Head of caudate nucleus (tissue), 42 donors: Measurements from ENCODE around the gene OR13C3.
"Not testable (repeated sequence)": the region's sequence is repeated elsewhere in the genome, so short reads cannot be mapped to it uniquely, and the experiment has no call there.

Experiments
- DNase-seq, 42 donors: peaks; one replicate each; pipeline versions ENCODE4 v3.0.0 to v3.0.0-alpha.2; 2020 to 2021; ENCODE audit warnings: mixed read lengths in 7 of 42
- intact Hi-C: fragments of 100-400 bp; cut with DNase I; formaldehyde crosslinking; loops from one replicate; pipeline ENCODE4 v1.15.0; 2022

Gene OR13C3

GRCh38 chr9:104536756-104537155 is at the start of gene OR13C3:
Gene OR13C3 (minus strand): TSS chr9:104536856. CDS start chr9:104536723, 133 bp downstream.
- no peak for DNase-seq
- intact Hi-C loops = no loop called here

- intact Hi-C loops = no loop called here
- no peak for DNase-seq
Measured at GRCh38 chr9:104580562-104580961, 43.9 kb upstream of the OR13C3 start.

GRCh38 chr9:104577263-104577662 is 40.6 kb upstream of the OR13C3 start:
- intact Hi-C loops = no loop called here
- DNase-seq = no peak

GRCh38 chr9:104575456-104575855 is 38.8 kb upstream of the OR13C3 start:
- intact Hi-C loops = no loop called here
- DNase-seq = no peak

GRCh38 chr9:104572612-104573011 is 36.0 kb upstream of the OR13C3 start:
- intact Hi-C loops = no loop called here
- no peak for DNase-seq

- intact Hi-C loops = no loop called here
- DNase-seq = no peak
Measured at GRCh38 chr9:104568868-104569267, 32.2 kb upstream of the OR13C3 start, which contains the start of gene OR13C8. Gene OR13C8 (plus strand): TSS chr9:104569168. CDS start chr9:104569168, 0 bp downstream.

- no peak for DNase-seq
- intact Hi-C loops = no loop called here
Measured at GRCh38 chr9:104564358-104564757, 27.7 kb upstream of the OR13C3 start.

GRCh38 chr9:104556830-104557634 is 20.4 kb upstream of the OR13C3 start:
- intact Hi-C loops = no loop called here

GRCh38 chr9:104555521-104555920 is 18.9 kb upstream of the OR13C3 start:
- intact Hi-C loops = no loop called here
- no peak for DNase-seq

More at GRCh38 chr9:104556830-104557634, 20.4 kb upstream of the OR13C3 start:
- no peak for DNase-seq

GRCh38 chr9:104553261-104553660 is 16.6 kb upstream of the OR13C3 start:
- intact Hi-C loops = no loop called here
- no peak for DNase-seq

- DNase-seq = no peak
- intact Hi-C loops = no loop called here
Measured at GRCh38 chr9:104544644-104545043, 8.0 kb upstream of the OR13C3 start.

- intact Hi-C loops = no loop called here
- DNase-seq = no peak
Measured at GRCh38 chr9:104539275-104539674, 2.6 kb upstream of the OR13C3 start.

- intact Hi-C loops = no loop called here
- no peak for DNase-seq
Measured at GRCh38 chr9:104527109-104527508, 9.5 kb downstream of the OR13C3 start, which contains the start of gene OR13C4. Gene OR13C4 (minus strand): TSS chr9:104527209. CDS start chr9:104527209, 0 bp downstream.

GRCh38 chr9:104520241-104520640 is 16.4 kb downstream of the OR13C3 start:
- intact Hi-C loops, DNase-seq: not testable (repeated sequence)

GRCh38 chr9:104514901-104515300 is 21.8 kb downstream of the OR13C3 start:
- intact Hi-C loops = no loop called here
- DNase-seq = no peak

- no peak for DNase-seq
- intact Hi-C loops = no loop called here
Measured at GRCh38 chr9:104506565-104506964, 30.1 kb downstream of the OR13C3 start.

GRCh38 chr9:104503963-104504362 is 32.7 kb downstream of the OR13C3 start, which contains the start of gene OR13F1:
Gene OR13F1 (plus strand): TSS chr9:104504263. CDS start chr9:104504263, 0 bp downstream.
- no peak for DNase-seq
- intact Hi-C loops = no loop called here

- intact Hi-C loops = no loop called here
- DNase-seq = no peak
Measured at GRCh38 chr9:104503440-104503839, 33.2 kb downstream of the OR13C3 start.

- DNase-seq = no peak
- intact Hi-C loops = no loop called here
Measured at GRCh38 chr9:104494808-104495207, 41.8 kb downstream of the OR13C3 start.
